Parathyroid adenoma (tissue), 2 donors: ENCODE results near the gene DNAJC19.
"Not testable (repeated sequence)": the region's sequence is repeated elsewhere in the genome, so short reads cannot be mapped to it uniquely, and the experiment has no call there.

Experiments used
- H2AFZ ChIP-seq: fragments of 300-600 bp; sonication (generic); one replicate; pipeline ENCODE4 v1.7.0; 2017; ENCODE audit warnings: antibody characterized with exemption, mild to moderate bottlenecking
- H3K27ac ChIP-seq: fragments of 300-600 bp; sonication (generic); one replicate; pipeline ENCODE4 v1.7.0; 2017
- H3K27me3 ChIP-seq: fragments of 300-600 bp; sonication (generic); one replicate; pipeline ENCODE4 v1.7.0; 2017; ENCODE audit warnings: low read length; ENCODE audit not compliant: control insufficient read depth, insufficient read depth
- H3K36me3 ChIP-seq: fragments of 300-600 bp; sonication (generic); one replicate; pipeline ENCODE4 v1.7.0; 2017; ENCODE audit warnings: low read length; ENCODE audit not compliant: control insufficient read depth, insufficient read depth
- H3K4me1 ChIP-seq: fragments of 300-600 bp; sonication (generic); one replicate; pipeline ENCODE4 v1.7.0; 2017; ENCODE audit warnings: control low read depth
- H3K4me2 ChIP-seq: fragments of 300-600 bp; sonication (generic); one replicate; pipeline ENCODE4 v1.7.0; 2017; ENCODE audit warnings: low read length
- H3K4me3 ChIP-seq: fragments of 300-600 bp; sonication (generic); one replicate; pipeline ENCODE4 v1.7.0; 2017; ENCODE audit warnings: low read depth, low read length
- H3K79me2 ChIP-seq: fragments of 300-600 bp; sonication (generic); one replicate; pipeline ENCODE4 v1.7.0; 2017; ENCODE audit warnings: control low read depth
- H3K9ac ChIP-seq: fragments of 300-600 bp; sonication (generic); one replicate; pipeline ENCODE4 v1.7.0; 2017; ENCODE audit warnings: mild to moderate bottlenecking
- H3K9me3 ChIP-seq: fragments of 300-600 bp; sonication (generic); one replicate; pipeline ENCODE4 v1.7.0; 2017; ENCODE audit warnings: low read length; ENCODE audit not compliant: control insufficient read depth
- CTCF ChIP-seq: fragments of 300-600 bp; sonication (generic); IDR thresholded peaks from one replicate; pipeline ENCODE4 v1.7.0; 2017; ENCODE audit warnings: antibody characterized with exemption, mild to moderate bottlenecking
- donor health status: primary hyperparathyroidism.

Gene DNAJC19

GRCh38 chr3:181008796-181009195 lies 19.3 kb upstream of the DNAJC19 start:
- Histone ChIP-seq H3K4me2 (no peak overlapping the region), H3K9ac (no peak overlapping the region), H3K4me1 (no peaks in the 10 kb centered on the region), H3K27me3 (no peaks in the 10 kb centered on the region), H3K36me3 (no peaks in the 10 kb centered on the region), H3K27ac (no peak overlapping the region), H3K9me3 (no peaks in the 10 kb centered on the region), H3K4me3 (no peak overlapping the region), H2AFZ (no peak overlapping the region), H3K79me2 (no peaks in the 10 kb centered on the region)
- no peak for TF ChIP-seq CTCF

- Histone ChIP-seq H3K79me2 (no peaks in the 10 kb centered on the region), H3K36me3 (no peaks in the 10 kb centered on the region), H3K4me1 (no peaks in the 10 kb centered on the region), H3K4me3 (no peak overlapping the region), H2AFZ (no peak overlapping the region), H3K27ac (no peak overlapping the region), H3K27me3 (no peaks in the 10 kb centered on the region), H3K9ac (no peak overlapping the region), H3K4me2 (no peak overlapping the region), H3K9me3 (no peaks in the 10 kb centered on the region)
- TF ChIP-seq CTCF, result no peak
Observed at GRCh38 chr3:181007262-181007661, 17.7 kb upstream of the DNAJC19 start.

GRCh38 chr3:181006541-181006940 lies 17.0 kb upstream of the DNAJC19 start:
- no peak overlapping the region for H3K9ac ChIP-seq
- no peaks in the 10 kb centered on the region for H3K27me3 ChIP-seq
- no peak overlapping the region for H3K27ac ChIP-seq
- TF ChIP-seq CTCF, result no peak
- no peaks in the 10 kb centered on the region for H3K4me1 ChIP-seq
- no peaks in the 10 kb centered on the region for H3K79me2 ChIP-seq
- no peak overlapping the region for H2AFZ ChIP-seq
- no peaks in the 10 kb centered on the region for H3K9me3 ChIP-seq
- no peak overlapping the region for H3K4me2 ChIP-seq
- no peak overlapping the region for H3K4me3 ChIP-seq
- no peaks in the 10 kb centered on the region for H3K36me3 ChIP-seq

- H3K9me3 ChIP-seq, H3K9ac ChIP-seq, H3K27me3 ChIP-seq, H3K36me3 ChIP-seq, H3K4me1 ChIP-seq, H2AFZ ChIP-seq, H3K27ac ChIP-seq, H3K4me2 ChIP-seq, H3K79me2 ChIP-seq, H3K4me3 ChIP-seq: not testable (repeated sequence)
Observed at GRCh38 chr3:181003469-181003868, 13.9 kb upstream of the DNAJC19 start.

GRCh38 chr3:181002331-181002730 lies 12.8 kb upstream of the DNAJC19 start:
- H3K4me1 ChIP-seq, H3K4me2 ChIP-seq, H3K4me3 ChIP-seq, H3K27me3 ChIP-seq, H2AFZ ChIP-seq, H3K9me3 ChIP-seq, H3K27ac ChIP-seq, H3K79me2 ChIP-seq, H3K9ac ChIP-seq, H3K36me3 ChIP-seq: not testable (repeated sequence)

- no peak overlapping the region for H3K4me2 ChIP-seq
- H3K4me1 ChIP-seq, result no peaks in the 10 kb centered on the region
- no peak overlapping the region for H3K27ac ChIP-seq
- no peak overlapping the region for H3K4me3 ChIP-seq
- H3K9me3 ChIP-seq, result no peaks in the 10 kb centered on the region
- no peak overlapping the region for H2AFZ ChIP-seq
- no peak for TF ChIP-seq CTCF
- no peaks in the 10 kb centered on the region for H3K79me2 ChIP-seq
- H3K36me3 ChIP-seq, result no peaks in the 10 kb centered on the region
- no peaks in the 10 kb centered on the region for H3K27me3 ChIP-seq
- no peak overlapping the region for H3K9ac ChIP-seq
Observed at GRCh38 chr3:180996415-180996932, 6.9 kb upstream of the DNAJC19 start.
